Measurements from ENCODE around the gene MGAT4B.
"Not testable (repeated sequence)": the region's sequence is repeated elsewhere in the genome, so short reads cannot be mapped to it uniquely, and the experiment has no call there.

MGAT4B gene

GRCh38 chr5:179795049-179795862, 11.4 kb downstream of the MGAT4B start:
- DNase-seq (ENCODE audit: low read depth, low spot score): no peak

DNA sequence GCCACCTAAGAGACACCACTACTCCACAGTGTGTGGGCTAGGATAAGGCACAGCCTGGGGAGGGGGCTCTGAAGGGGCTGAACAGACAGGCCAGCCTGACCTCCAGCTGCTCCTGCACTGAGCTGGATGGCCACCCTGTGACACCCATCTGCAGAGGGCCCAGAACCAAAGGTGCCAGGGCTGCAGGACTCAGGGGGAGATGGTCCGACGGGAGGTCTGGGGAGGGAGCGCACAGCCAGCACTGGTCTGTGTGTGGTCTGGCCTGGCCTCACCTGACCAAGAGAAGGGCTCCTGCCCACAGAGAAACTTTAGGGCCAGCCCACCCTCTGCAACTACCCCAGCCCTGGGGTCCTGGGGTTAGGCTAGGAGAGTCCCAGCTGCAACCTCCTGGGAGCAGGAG, 12.1 kb downstream of the MGAT4B start:
- no peak for DNase-seq (ENCODE audit: low read depth, low spot score)

DNA sequence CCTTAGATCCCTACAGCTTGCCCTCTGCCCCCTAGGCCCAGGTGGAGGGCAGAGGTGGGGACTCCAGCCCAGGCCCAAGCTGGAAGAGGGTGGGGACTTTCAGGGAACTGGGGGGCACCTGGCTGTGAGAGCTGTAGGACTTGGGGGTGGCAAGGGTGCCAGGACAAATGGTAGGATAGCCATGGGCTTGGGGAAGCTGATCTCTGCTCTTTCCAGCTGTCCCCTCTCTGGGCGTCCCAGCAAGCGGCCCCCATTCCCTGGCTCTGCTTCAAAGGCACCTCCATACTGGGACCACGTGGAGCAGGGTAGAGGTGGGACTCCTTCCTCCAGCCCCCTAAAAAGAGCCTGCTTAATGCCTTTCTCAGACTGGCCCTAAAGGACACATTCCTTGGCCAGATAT, 12.5 kb downstream of the MGAT4B start:
- no peak for DNase-seq (ENCODE audit: low read depth, low spot score)

GRCh38 chr5:179793468-179794139, 13.1 kb downstream of the MGAT4B start, which contains the start of gene LTC4S:
Gene LTC4S (plus strand): TSS chr5:179793986. CDS start chr5:179794081, 95 bp downstream.
- DNase-seq (ENCODE audit: low read depth, low spot score): no peak

- DNase-seq (ENCODE audit: low read depth, low spot score): no peak
These were observed 13.8 kb downstream of the MGAT4B start for GRCh38 chr5:179792612-179793467.

DNA sequence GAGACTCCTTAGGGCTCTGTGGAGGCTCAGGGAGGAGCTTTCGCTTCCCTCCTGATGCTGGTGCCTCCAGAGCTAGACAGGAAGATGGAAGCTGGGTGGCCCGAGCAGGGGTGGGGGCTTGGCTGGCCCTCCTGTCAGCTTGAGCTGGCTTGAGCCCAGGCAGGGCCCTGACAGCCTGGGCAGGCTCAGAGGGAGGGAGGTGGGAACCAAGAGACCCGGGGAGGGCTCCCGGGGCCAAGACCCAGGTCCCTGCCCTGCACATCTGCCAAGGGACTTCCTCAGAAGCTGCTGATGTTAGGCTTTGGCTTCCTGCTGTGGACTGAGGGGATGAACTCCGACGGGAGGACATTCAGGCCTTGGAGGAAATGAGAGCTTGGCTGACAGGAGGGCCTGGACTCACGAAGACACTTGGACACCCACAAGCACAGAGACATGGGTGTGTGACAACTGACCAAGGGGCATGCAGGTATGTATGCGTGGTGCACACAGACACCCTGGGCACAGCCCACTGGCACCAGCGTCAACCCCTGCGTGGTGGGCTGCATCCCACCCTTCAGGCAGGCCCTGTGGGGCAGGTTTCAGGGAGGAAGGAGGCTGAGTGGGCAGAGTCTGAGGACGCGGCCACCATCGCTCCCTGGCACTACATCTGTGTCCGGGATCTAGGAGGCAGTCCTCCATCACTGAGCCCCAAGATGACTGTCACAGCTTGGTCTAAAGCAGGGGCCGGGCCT, 14.6 kb downstream of the MGAT4B start:
- no peak for DNase-seq (ENCODE audit: low read depth, low spot score)

- DNase-seq (ENCODE audit: low read depth, low spot score): not testable (repeated sequence)
These were observed 17.4 kb downstream of the MGAT4B start for GRCh38 chr5:179789278-179789677.

DNA sequence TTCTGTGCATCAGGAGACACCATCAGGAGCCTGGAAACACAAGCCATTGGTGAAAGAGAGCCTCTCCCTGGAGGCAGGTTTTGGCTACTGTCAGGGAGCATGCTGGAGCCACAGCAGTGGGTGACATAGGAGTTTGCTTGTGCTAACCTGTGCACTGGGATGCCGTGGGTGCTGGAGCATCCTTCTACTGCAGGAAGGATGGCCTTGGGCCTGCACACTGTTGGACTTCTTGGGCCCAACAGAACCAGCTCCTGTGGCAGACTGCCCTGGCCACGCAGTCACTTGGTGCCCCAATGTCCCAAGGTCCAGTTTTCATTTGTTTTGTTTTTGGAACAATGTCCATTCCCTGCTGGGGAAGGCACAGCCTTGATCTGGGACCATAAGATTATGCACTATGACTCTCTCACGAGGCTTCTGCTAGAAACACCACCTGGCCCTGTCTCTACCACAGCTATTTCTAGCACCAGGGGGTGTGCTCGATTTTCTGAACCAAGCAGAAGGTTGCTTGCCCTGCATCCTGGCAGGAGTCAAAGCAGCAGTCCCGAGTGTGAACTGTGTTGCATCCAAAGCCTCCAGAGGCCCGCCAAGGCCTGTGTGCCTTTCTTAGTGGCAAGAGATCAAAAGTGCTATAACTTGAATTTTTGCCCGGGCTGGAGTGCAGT, 18.3 kb downstream of the MGAT4B start:
- no peak for DNase-seq (ENCODE audit: low read depth, low spot score)

DNA sequence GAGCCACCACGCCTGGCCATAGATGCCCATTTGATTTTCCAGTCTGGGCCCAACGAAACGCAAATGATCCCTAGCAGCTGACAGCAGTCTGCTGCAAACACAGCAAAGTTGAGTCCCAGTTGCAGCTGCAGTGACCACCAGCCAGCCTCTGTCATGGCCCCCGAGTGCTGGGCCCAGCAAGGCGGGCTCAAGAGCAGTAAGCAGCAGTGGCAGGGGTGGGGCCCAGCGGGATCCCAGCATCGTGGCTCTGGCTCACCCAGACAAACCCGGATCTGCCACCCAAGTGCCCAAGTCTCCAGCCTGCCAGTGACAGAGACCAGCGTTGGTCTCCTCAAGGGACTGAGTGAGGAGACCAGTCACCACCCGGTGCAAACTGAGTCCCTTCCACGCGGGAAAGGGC, 19.8 kb downstream of the MGAT4B start:
- no peak for DNase-seq (ENCODE audit: low read depth, low spot score)

DNA sequence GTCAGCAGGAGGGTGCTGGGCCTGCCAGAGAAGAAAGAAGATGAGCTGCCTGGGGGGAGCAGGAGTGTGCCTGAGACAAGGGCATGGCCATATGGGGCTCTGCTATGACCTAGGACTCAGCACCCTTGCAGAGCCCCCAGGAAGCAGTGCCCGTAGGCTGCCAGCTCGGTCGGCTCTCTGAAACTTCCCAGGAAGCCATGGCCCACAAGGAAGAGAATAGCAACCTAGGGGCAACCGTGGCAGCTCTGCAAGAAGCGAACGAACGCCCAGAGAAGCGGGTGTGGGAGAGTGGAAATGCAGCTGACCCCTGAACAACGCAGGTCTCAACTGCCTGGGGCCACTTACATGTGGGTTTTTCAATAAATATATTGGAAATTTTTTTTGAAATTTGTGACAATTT, 23.5 kb downstream of the MGAT4B start:
- no peak for DNase-seq (ENCODE audit: low read depth, low spot score)

GRCh38 chr5:179781846-179782245, 24.8 kb downstream of the MGAT4B start:
- no peak for DNase-seq (ENCODE audit: low read depth, low spot score)

GRCh38 chr5:179780362-179780761, 26.3 kb downstream of the MGAT4B start:
- DNase-seq (ENCODE audit: low read depth, low spot score): no peak

GRCh38 chr5:179779826-179780225, 26.8 kb downstream of the MGAT4B start:
- DNase-seq (ENCODE audit: low read depth, low spot score): no peak

DNA sequence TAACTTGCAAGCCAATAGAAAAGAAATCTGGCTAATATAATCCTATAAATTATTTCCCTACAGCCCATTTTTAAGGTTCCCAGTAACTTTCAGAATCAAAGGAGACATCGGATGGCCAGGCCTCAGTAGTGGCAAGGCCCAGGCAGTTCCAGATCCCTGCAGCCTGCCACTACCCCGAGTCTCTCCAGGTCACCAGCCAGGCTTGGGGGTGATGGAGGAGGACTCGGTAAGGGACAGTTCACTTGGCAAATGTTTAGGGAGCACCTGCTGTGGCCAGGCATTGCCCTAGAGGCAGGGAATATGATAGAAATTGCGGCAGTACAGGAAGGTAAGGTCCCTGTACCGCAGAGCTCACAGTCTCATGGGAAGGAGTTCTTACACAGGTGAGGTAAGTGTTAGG, 28.1 kb downstream of the MGAT4B start:
- no peak for DNase-seq (ENCODE audit: low read depth, low spot score)

GRCh38 chr5:179777909-179778308, 28.8 kb downstream of the MGAT4B start:
- no peak for DNase-seq (ENCODE audit: low read depth, low spot score)

DNA sequence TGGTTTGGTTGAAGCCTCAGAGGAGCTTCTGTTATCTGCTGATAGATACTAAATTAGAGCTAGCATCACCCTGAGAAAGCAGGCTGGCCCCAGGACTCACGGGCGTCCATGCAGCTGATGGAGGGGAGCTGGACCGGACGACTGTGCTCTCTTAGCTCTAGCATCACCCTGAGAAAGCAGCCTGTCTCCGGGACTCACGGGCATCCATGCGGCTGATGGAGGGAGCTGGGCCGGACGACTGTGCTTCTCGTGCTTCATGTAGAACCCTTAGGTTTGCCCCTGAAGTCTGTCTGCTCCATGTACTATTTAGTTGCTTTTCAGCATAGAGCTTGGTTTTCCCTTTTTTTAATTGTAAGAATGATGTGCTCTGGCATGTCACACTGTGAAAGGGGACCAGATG, 29.2 kb downstream of the MGAT4B start:
- DNase-seq (ENCODE audit: low read depth, low spot score): no peak

- no peak for DNase-seq (ENCODE audit: low read depth, low spot score)
These were observed 30.2 kb downstream of the MGAT4B start for GRCh38 chr5:179776411-179776938.

DNA sequence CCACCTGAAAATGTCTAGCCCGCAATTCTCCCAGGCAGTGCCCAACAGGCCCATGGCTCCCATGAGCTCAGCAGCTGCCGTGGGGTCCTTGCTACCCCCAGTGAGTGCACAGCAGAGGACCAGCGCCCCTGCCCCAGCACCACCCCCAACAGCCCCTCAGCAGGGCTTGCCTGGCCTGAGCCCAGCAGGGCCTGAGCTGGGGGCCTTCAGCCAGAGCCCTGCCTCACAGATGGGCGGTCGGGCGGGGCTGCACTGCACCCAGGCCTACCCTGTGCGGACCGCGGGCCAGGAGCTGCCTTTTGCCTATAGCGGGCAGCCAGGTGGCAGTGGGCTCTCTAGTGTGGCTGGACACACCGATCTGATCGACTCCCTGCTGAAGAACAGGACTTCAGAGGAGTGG, 32.2 kb downstream of the MGAT4B start:
- no peak for DNase-seq (ENCODE audit: low read depth, low spot score)

DNA sequence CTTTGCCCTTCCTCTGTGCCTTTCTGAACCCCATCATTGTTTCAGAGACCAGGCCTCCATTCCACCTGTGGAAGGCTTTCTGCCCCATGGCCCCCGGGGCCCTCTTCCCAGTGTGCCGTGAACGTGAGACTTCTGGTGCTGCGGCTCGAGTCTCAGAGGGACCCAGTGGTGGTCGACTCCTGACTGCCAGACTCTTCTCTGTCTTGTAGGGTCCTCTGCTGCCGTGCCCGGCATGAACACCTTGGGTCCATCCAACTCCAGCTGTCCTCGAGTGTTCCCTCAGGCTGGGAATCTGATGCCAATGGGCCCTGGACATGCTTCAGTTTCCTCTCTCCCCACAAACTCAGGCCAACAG, 33.0 kb downstream of the MGAT4B start:
- DNase-seq (ENCODE audit: low read depth, low spot score): no peak

GRCh38 chr5:179772351-179772750, 34.3 kb downstream of the MGAT4B start:
- DNase-seq (ENCODE audit: low read depth, low spot score): no peak

All from brain pericyte (primary cell).